Caco-2 (cell line): ENCODE data around the gene CWF19L1. TPM values are rescaled to one million over a fixed set of nuclear protein-coding genes. Genes with fewer than 3 reads are reported as not detected.

Experiments
- BruUV-seq: library from RNA; stranded (reverse); fragments of 400-500 nt; replicated peaks from 2 replicates; lab custom pipeline; 2021; lab: Mats Ljungman, UMichigan
- CTCF ChIA-PET: fragments of 300-600 bp; sonication (Branson Sonifier 250); formaldehyde crosslinking; loops from one replicate; lab custom pipeline; 2022; ENCODE audit warnings: antibody characterized with exemption; lab: Charles Lee
- POLR2A ChIA-PET: fragments of 300-600 bp; sonication (Branson Sonifier 250); formaldehyde crosslinking; loops from one replicate; lab custom pipeline; 2022; ENCODE audit warnings: antibody characterized with exemption; lab: Charles Lee
- DNase-seq, 2 experiments: peaks; one replicate each; pipeline versions ENCODE4 v3.0.0 to v3.0.0-alpha.2; 2020 to 2022
- H3K27me3 ChIP-seq: replicated peaks from 2 replicates; pipeline ENCODE4 v1.6.0; 2011; ENCODE audit warnings: low read length; ENCODE audit not compliant: control insufficient read depth, insufficient read depth
- H3K36me3 ChIP-seq: 2 replicates; pipeline ENCODE4 v1.5.1; 2011; ENCODE audit warnings: low read length; ENCODE audit not compliant: control insufficient read depth, insufficient read depth
- H3K4me1 ChIP-seq: fragments of 250-450 bp; sonication (Bioruptor Pico); 2 replicates; pipeline ENCODE4 v1.5.1; 2020; ENCODE audit warnings: mild to moderate bottlenecking
- H3K4me3 ChIP-seq: 2 replicates; pipeline ENCODE4 v1.5.1; 2011; ENCODE audit warnings: low read depth, mild to moderate bottlenecking, control low read depth, low read length
- H3K9me3 ChIP-seq: fragments of 250-450 bp; sonication (Bioruptor Pico); 2 replicates; pipeline ENCODE4 v1.5.1; 2020; ENCODE audit warnings: mild to moderate bottlenecking, moderate library complexity
- H3K27ac Mint-ChIP-seq: one replicate; pipeline ENCODE4 v1.8.0; 2022; ENCODE audit warnings: mixed read lengths; ENCODE audit not compliant: unreplicated experiment
- H3K27me3 Mint-ChIP-seq: one replicate; pipeline ENCODE4 v1.8.0; 2022; ENCODE audit warnings: mixed read lengths; ENCODE audit not compliant: insufficient read depth, unreplicated experiment
- H3K36me3 Mint-ChIP-seq: one replicate; pipeline ENCODE4 v1.8.0; 2022; ENCODE audit warnings: mild to moderate bottlenecking, mixed read lengths; ENCODE audit not compliant: insufficient read depth, unreplicated experiment
- H3K4me1 Mint-ChIP-seq: one replicate; pipeline ENCODE4 v1.8.0; 2022; ENCODE audit warnings: low read depth, mixed read lengths; ENCODE audit not compliant: unreplicated experiment
- H3K4me3 Mint-ChIP-seq: one replicate; pipeline ENCODE4 v1.8.0; 2022; ENCODE audit warnings: mild to moderate bottlenecking, moderate library complexity, mixed read lengths; ENCODE audit not compliant: unreplicated experiment
- H3K9me3 Mint-ChIP-seq: one replicate; pipeline ENCODE4 v1.8.0; 2022; ENCODE audit warnings: mixed read lengths; ENCODE audit not compliant: unreplicated experiment
- intact Hi-C: fragments of 100-400 bp; cut with micrococcal nuclease; formaldehyde crosslinking; loops from one replicate; pipeline ENCODE4 v1.10.0; 2022; ENCODE audit not compliant: unreplicated experiment
- total RNA-seq: library from RNA; stranded (reverse); gene quantifications from 2 replicates; pipeline ENCODE4 v1.2.3, GENCODE V29; 2022
- TF ChIP-seq, protein P1 (sequence below), 2 experiments: fragments of 200-600 bp in 1 of 2; IDR thresholded peaks; 1 replicate in 1 of 2; 2 replicates in 1 of 2; pipeline versions ENCODE4 v1.5.1 to v1.8.0; 2011 to 2022; ENCODE audit warnings: antibody characterized with exemption in 1 of 2, control low read depth in 1 of 2, inconsistent platforms in 1 of 2, low read depth in 1 of 2, low read length in 1 of 2, mild to moderate bottlenecking in 1 of 2, moderate library complexity in 1 of 2; ENCODE audit not compliant: insufficient read depth in 1 of 2, severe bottlenecking in 1 of 2, unreplicated experiment in 1 of 2

Gene CWF19L1
- total RNA-seq, 1 experiment from 2014 or later: 41.1 TPM

DNA sequence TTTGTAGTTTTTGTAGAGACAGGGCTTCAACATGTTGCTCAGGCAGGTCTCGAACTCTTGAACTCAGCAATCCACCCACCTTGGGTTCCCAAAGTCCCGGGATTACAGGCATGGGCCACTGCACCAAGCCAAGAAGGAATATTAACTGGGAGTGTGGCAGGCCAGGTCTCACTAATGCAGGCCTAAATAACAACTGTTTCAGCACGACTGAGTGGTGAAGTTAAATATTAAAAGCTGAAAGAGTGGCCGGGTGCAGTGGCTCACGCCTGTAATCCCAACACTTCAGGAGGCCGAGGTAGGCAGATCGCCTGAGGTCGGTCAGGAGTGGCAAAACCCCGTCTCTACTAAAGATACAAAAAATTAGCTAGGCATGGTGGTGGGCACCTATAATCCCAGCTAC is 59.2 kb downstream of the CWF19L1 start:
- no peaks in the 10 kb centered on the region for H3K9me3 ChIP-seq
- no peaks in the 10 kb centered on the region for H3K36me3 ChIP-seq
- ChIA-PET CTCF (no interaction called here), POLR2A (no interaction called here)
- intact Hi-C loops: no loop called here
- BruUV-seq: no TSS peak
- peaks cover 38% of the 10 kb centered on the region for H3K36me3 Mint-ChIP-seq
- H3K9me3 Mint-ChIP-seq: no peaks in the 10 kb centered on the region
- H3K4me3 ChIP-seq: no peak overlapping the region
- H3K27me3 Mint-ChIP-seq: no peaks in the 10 kb centered on the region
- TF ChIP-seq, protein P1, sequence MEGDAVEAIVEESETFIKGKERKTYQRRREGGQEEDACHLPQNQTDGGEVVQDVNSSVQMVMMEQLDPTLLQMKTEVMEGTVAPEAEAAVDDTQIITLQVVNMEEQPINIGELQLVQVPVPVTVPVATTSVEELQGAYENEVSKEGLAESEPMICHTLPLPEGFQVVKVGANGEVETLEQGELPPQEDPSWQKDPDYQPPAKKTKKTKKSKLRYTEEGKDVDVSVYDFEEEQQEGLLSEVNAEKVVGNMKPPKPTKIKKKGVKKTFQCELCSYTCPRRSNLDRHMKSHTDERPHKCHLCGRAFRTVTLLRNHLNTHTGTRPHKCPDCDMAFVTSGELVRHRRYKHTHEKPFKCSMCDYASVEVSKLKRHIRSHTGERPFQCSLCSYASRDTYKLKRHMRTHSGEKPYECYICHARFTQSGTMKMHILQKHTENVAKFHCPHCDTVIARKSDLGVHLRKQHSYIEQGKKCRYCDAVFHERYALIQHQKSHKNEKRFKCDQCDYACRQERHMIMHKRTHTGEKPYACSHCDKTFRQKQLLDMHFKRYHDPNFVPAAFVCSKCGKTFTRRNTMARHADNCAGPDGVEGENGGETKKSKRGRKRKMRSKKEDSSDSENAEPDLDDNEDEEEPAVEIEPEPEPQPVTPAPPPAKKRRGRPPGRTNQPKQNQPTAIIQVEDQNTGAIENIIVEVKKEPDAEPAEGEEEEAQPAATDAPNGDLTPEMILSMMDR (IDR thresholded peaks at IDR 0.05; ENCODE audit: insufficient read depth in 1 of 2, low read depth in 1 of 2, low read length in 1 of 2, severe bottlenecking in 1 of 2, unreplicated experiment in 1 of 2): no peak
- H3K4me3 Mint-ChIP-seq: no peak overlapping the region
- peaks cover 21% of the 10 kb centered on the region for H3K4me1 ChIP-seq
- H3K27me3 ChIP-seq: no peaks in the 10 kb centered on the region
- no peak for DNase-seq
- H3K4me1 Mint-ChIP-seq: peaks cover 7% of the 10 kb centered on the region
- H3K27ac Mint-ChIP-seq: no peak overlapping the region

DNA sequence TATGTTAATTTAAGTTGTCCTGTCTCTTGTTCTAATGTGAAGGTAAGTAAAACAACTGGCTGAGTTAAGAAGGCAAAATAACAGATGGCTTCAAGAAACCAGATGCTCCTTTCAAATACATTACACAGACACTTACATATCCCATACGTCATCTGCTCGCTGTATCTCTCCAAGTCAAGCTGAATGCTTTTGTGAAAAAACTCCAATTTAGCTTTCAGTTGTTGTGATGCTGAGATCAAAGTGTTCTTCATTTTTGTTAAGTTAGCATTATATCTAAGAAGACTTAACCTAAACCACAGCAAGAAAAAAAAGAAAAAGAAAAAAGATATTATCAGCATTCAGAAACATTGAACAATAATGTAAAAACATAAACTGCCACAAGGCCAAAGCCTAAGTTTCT is 63.1 kb downstream of the CWF19L1 start:
- TF ChIP-seq, protein P1 (IDR thresholded peaks at IDR 0.05; ENCODE audit: insufficient read depth in 1 of 2, low read depth in 1 of 2, low read length in 1 of 2, severe bottlenecking in 1 of 2, unreplicated experiment in 1 of 2): no peak
- no peaks in the 10 kb centered on the region for H3K27me3 Mint-ChIP-seq
- DNase-seq: no peak
- POLR2A ChIA-PET: no interaction called here
- no TSS peak for BruUV-seq
- H3K36me3 ChIP-seq: no peaks in the 10 kb centered on the region; the same call in 1 of the 2 replicates
- H3K27me3 ChIP-seq: no peaks in the 10 kb centered on the region
- no peak overlapping the region for H3K4me3 ChIP-seq
- H3K4me1 ChIP-seq: peaks cover 17% of the 10 kb centered on the region
- H3K9me3 ChIP-seq: no peaks in the 10 kb centered on the region
- peaks cover 72% of the 10 kb centered on the region for H3K36me3 Mint-ChIP-seq
- intact Hi-C loops: no loop called here
- H3K27ac Mint-ChIP-seq: no peak overlapping the region
- no peaks in the 10 kb centered on the region for H3K9me3 Mint-ChIP-seq
- H3K4me1 Mint-ChIP-seq: no peaks in the 10 kb centered on the region
- no peak overlapping the region for H3K4me3 Mint-ChIP-seq
- CTCF ChIA-PET: no interaction called here

DNA sequence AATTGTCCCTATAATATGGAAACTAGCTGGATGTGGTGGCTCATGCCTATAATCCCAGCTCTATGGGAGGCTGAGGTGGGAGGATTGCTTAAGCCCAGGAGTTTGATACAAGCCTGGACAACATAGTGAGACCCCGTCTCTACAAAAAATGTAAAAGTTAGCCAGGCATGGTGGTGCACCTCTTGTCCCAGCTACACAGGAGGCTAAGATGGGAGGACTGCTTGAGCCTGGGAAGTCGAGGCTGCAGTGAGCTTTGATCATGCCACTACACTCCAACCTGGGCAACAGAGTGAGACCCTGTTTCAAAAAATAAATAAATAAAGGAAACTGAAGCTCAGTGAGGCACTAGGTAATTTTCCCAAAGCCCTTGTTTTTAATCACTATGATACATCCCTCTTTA is 65.9 kb downstream of the CWF19L1 start:
- H3K27me3 ChIP-seq: no peaks in the 10 kb centered on the region
- BruUV-seq: no TSS peak
- Mint-ChIP-seq H3K36me3 (peaks cover 85% of the 10 kb centered on the region), H3K4me3 (no peak overlapping the region), H3K27ac (no peak overlapping the region), H3K4me1 (no peaks in the 10 kb centered on the region), H3K27me3 (no peaks in the 10 kb centered on the region), H3K9me3 (no peaks in the 10 kb centered on the region)
- TF ChIP-seq, protein P1 (IDR thresholded peaks at IDR 0.05; ENCODE audit: insufficient read depth in 1 of 2, low read depth in 1 of 2, low read length in 1 of 2, severe bottlenecking in 1 of 2, unreplicated experiment in 1 of 2): no peak
- no peaks in the 10 kb centered on the region for H3K9me3 ChIP-seq
- no peak overlapping the region for H3K4me3 ChIP-seq
- ChIA-PET POLR2A (no interaction called here), CTCF (no interaction called here)
- H3K36me3 ChIP-seq: no peaks in the 10 kb centered on the region; the same call in none of the 2 replicates
- no peaks in the 10 kb centered on the region for H3K4me1 ChIP-seq
- intact Hi-C loops: no loop called here
- no peak for DNase-seq
